C4-2B (cell line): ENCODE data around the gene ZGPAT.

ENCODE experiments used
- CTCF ChIP-seq: fragments of 450-650 bp; conservative IDR thresholded peaks from 2 replicates; pipeline ENCODE4 v1.5.1; 2017; ENCODE audit warnings: mild to moderate bottlenecking
- ZFX ChIP-seq: fragments of 450-650 bp; IDR thresholded peaks from 2 replicates; pipeline ENCODE4 v1.6.1; 2017

DNA sequence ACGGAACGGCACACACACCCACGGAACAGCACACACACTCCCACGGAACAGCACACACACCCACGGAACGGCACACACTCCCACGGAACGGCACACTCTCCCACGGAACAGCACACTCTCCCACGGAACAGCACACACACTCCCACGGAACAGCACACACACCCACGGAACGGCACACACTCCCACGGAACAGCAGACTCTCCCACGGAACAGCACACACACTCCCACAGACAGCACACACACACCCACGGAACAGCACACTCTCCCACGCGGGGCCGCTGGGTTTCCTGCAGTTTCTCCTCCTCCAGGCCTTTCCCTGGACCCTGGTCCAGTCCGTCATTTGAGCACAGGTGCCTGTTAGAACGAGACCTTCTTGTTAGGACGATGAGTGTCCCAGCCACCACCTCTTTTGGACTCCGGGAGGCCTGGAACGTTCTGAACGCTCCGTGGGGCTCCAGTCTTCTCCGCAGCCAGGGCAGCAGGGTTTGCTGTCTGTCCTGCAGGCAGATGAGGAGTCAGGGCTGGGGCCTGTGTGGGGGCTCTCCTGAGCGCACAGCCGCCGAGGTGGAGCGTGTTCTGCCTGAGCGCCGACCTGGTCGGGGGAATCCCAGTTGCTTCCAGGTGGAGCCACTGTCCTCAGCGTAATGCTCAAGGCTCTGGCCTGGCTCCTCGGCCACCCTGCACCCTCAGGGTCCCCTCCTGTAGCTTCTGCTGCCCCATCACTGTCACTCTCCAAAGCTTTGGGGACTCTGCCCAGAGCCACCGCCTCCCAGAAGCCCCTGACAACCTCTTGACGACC lies 29.0 kb upstream of the ZGPAT start:
- no peak for TF ChIP-seq CTCF
- TF ChIP-seq ZFX, result no peak
